Kidney tubule cell (primary cell): ENCODE data around the gene CCDC27.

Experiments
- DNase-seq: peaks from one replicate; pipeline ENCODE4 v3.0.0-alpha.2; 2018; ENCODE audit warnings: low spot score

Gene CCDC27

DNA sequence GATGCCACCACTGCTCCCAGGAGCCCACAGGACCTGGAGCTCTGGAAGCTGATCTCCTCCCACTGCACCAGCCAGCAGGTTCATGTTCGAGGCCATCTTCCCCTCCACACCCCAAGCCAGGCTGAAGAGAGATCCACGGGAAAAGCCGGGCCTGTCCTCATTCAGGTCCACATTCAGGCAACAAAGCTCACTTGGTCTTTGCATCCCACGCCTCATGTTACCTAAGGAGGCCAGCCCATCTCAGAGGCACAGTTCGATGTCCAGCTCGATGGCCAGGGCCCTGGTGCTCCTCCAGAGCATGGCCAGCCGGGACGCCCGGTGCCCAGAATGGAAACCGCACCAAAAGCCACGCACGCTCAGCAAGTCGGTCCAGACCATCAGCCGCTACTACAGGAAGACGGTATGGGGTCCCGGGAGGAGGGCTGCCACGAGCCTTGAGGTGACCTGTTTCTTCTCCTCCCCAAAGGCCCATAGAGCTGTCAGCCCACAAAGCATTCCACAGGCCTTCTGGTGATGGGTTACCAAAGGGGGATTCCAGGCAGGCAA lies at the start of gene CCDC27:
Gene CCDC27, plus strand, starts transcription at position 51 of the 546 bp plus-strand sequence. Its CDS starts 32 bp downstream, at position 83.
- DNase-seq = no peak

DNA sequence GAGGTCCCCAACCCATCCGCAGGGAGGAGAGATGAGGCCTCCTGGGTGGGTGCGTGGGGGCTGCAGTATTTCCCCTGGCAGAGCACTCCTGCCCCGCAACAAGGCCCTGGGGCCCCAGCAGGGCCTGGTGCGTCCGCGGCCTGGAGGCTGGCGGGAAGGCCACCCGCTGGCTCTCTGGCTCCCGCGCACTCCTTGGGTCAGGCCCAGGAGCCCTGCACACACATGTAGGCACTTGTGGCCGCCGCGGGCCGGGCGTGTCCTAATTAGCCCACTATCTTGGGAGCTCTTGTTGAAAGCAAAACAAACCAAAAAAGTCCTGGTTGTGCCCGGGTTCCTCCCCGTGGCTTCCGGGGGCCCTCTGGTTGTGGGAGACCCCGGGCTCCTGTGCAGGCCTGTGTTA lies 49.7 kb upstream of the CCDC27 start:
- DNase-seq = no peak

DNA sequence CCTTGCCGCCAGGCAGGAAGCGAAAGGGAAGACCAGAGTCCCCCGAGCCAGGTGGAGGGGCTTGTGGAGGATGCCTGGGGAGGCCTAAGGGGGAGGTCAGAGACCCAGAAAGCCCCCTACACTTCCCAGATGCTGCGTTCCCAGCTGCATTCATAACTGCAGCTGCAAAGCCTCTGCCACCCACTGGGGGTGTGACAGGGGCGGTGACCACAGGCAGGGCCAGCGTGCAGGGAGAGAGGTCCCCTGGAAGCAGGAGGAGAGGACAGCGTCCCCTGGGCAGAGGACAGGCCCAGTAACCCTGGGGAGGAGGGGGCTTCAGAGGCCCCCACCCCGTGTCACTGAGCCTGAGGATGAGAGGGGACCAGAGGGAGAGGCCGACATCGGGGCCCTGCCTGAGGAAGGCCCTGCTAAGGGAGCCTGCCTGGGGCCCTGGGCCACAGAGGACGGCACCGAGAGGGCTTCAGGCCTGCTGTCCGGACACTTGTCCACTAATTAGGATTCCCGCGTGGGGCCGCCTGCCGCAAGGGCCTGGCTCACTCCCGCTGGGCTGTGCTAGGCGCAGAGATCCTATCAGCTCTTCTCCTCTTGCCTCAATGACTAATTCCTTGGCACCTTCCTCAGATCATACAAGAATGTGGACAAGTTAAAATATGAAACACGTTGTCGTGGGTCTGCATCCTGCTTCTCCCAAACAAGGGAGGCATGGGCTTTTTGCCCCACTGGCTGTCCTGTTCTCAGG lies 49.1 kb upstream of the CCDC27 start:
- no peak for DNase-seq

GRCh38 chr1:3703786-3704371 lies 48.4 kb upstream of the CCDC27 start:
- no peak for DNase-seq

- DNase-seq = no peak
These were observed 46.8 kb upstream of the CCDC27 start for GRCh38 chr1:3705341-3705950.

DNA sequence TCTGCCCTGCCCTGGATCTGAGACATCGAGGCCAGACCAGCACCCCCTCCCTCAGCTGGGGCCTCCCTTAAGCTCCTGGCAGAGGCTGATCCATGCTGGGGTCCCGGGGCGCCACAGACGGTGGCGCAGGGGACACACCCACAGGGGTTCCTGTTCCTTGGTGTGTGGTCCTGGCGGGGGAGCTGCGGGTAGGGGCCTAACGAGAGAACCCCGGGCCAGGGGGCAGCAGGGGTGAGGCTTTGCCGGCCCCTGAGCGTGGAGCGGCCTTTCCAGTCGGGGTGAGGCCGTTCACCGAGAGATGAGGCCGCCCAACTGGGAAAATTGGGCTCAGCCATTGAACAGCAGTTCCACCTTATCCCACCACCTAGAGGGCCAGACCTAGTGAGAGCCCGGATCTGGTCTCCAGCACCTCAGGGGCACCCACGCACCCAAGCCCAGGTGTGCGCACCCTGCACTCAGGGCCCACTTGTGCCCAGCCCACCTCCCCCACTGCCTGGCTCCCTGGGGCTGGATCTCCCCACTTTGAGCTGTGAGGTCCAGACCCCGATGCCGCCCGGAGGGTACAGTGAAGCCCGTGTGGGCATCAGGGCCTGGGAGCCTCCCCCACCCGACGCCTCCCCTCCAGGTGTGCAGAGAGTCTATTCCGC lies 45.5 kb upstream of the CCDC27 start:
- DNase-seq = no peak

DNA sequence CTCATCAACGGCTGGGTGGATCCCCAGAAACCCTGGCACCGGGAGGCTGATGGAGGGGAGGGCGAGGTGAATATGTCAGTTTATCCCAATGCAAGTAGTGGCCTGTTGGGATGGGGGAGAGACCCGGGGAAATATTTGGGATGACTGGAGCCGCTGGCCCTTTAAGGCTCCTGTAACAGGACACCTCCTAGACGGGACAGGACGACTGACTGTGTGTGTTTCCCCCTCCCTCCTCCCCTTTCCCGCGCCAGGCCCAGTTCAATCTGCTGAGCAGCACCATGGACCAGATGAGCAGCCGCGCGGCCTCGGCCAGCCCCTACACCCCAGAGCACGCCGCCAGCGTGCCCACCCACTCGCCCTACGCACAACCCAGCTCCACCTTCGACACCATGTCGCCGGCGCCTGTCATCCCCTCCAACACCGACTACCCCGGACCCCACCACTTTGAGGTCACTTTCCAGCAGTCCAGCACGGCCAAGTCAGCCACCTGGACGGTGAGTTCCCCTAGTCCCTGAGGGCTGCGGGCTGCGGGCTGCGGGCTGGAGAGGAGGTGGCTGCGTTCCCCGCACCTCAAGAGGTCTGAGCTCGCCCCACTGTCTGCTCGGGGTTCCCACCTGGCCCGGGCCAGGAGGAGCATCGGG lies 44.8 kb upstream of the CCDC27 start:
- DNase-seq = no peak

DNA sequence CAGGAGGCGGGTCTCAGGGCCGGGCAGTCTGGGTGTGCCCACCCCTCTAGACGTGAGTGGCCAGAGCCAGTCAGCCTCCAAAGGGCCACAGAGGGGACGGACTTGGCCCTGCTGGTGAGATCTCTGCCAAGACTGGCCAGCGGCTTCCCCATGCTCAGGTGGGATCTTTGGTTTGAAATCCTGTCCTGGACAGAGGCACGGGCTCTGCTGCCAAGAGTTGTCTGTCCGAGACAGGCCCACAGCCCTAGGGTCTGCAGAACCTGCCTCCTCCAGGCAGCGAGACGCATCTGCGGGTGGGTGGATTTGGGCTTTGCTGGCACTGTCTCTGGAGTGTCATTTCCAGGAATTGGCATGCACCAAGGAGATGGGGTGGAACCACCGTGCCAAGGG lies 44.3 kb upstream of the CCDC27 start:
- no peak for DNase-seq

- DNase-seq = no peak
These were observed 43.5 kb upstream of the CCDC27 start for GRCh38 chr1:3708791-3709190.

GRCh38 chr1:3710251-3710650 lies 42.0 kb upstream of the CCDC27 start:
- no peak for DNase-seq

- DNase-seq = no peak
These were observed 40.9 kb upstream of the CCDC27 start for GRCh38 chr1:3711381-3711779.

DNA sequence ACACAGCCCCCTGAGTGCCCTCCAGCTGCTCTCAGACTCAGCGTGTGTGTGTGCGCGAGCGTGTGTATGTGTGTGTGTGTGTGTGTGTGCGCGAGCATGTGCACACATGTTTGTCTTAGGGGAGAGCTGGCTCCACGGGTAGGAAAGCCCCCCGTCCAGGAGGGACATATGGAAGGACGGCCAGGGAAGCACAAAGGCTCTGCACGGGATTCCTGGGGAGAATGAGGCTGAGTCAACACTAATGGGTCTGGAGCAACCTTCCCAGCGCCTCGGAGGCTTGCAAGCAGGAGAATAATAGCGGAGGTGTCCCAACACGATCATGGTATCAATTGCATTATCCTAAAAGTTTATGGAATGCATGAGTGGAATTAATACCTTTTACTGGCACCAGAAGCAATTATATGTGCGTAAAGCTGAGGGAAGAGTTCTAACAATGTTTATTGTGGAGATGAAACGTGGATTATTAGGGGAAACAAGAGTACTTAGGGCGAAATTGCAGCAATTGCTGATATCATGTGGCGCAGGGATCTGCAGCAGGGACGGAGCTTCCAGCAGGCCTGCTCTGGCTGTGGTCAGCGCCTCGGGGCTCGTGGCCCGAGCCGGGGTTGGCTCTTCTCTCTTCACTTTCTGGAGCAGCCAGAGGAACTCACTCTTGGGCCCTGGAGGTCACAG lies 40.3 kb upstream of the CCDC27 start:
- no peak for DNase-seq

DNA sequence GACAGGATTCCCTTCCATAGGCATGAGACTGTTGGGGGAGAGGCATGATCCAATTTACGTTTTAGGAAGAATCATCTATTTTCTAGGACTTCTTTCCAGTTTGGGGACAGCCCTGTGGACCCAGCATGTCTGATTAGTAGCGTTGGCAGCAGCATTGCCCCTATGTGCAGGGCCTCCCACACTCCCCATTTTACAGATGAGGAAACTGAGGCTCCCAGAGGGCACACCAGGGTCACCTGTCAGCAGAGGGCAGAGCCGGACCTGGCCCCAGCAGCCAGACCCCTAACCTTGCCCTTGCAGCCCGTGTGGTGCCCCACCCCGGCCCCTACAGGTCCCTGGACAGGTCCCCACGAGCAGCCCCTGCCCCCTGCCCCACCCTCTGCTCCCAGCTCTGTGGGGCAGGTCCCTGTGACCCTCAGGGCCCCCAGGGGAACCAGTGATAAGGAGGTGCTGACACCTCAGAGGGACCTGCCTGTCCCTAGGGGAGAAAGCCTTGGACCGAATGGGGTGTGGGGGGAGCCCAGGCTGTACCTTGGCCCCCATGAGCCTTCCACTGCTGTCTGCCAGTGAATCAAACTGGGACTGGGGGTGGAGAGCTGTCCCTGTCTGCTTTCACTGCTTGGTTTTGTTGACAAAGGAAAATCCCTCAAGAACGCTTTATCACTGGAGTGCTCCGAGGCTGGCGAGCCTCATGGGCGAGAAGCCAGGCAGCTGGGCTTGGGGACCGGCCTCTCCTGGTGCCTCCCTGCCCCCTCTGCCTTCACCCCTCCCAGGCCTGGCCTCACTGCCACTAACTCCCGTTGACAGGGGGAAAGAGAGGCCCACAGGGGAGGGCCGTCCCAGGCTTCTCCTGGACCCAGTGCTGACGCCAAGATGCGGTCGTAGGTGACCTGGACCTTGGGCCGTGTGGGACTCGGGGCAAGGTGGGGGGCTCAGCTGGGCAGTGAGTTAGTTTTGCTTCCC lies 39.4 kb upstream of the CCDC27 start:
- no peak for DNase-seq

- DNase-seq = no peak
These were observed 38.4 kb upstream of the CCDC27 start for GRCh38 chr1:3713840-3714239.

DNA sequence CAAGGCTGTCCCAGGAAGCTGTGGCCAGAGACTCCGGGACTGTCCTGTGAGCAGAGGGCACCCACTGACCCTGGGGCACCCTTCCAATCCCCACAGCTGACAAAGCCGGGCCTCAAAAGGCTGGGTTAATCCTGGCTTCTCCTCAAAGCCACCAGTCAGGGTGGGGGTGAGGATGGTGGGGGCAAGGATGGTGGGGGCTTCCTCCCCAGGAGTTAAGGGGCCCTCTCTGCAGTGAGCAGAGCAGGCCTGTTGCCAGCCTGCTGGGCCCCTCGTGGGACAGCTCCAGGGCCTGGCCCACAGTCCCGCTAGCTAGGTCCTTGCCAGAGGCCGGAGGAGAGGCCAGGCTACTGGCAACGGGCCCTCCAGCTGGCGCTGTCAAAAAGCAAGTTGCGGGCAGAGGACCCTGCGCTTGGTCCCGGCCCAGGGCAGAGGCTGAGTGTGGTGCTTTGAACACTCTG lies 37.9 kb upstream of the CCDC27 start:
- no peak for DNase-seq

DNA sequence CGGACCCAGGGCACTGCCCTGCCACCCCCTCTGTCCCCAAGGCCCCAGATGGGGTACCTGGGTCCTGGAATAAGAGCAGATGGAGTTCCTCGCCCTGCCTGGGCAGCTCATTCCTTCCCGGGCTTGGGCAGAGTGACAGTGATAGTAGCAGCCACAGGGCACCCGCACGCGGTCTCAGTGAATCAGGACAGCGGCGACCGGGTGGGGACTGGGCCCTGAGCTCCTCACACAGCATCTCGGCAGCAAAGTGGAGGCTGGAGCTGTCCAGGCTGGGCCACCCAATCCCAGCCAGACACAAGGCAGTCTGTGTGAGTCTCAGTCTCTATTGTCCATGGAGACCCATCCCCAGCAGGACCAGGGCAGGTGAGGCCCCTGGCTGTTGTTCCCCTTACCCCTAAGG lies 37.4 kb upstream of the CCDC27 start:
- DNase-seq = no peak

- DNase-seq = no peak
These were observed 35.9 kb upstream of the CCDC27 start for GRCh38 chr1:3716351-3716750.

DNA sequence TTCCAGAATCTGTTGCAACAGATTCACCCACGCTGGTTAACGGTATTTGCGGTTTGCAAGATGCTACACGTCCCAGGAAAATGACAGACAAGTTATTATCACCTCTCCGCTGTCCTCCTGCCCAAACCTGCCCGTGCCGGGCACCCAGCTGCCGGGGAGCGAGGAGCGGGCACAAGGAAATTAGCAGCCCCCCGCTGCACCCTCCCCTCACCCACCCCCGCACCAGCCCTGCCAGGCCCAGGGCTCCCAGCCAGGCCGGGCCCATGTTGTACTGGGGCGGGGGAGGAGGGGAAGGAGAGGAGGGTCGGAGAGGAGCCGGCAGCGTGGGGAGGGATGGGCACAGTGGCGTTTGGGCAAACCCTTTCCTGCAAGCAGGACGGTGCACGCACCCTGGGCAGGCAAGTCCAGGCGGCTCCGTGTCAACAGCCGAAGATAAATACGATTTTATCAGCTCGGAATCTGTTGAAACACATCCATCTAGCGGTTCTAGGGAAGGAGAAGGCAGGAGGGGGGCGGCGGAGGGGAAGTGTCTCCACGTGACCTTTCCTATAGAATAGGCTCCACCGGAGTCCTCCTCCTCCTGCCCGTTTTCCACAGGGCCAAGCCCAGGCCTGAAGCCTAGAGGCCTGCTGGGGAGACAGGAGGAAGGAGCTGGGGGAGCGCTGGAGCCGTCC lies 35.1 kb upstream of the CCDC27 start:
- no peak for DNase-seq

DNA sequence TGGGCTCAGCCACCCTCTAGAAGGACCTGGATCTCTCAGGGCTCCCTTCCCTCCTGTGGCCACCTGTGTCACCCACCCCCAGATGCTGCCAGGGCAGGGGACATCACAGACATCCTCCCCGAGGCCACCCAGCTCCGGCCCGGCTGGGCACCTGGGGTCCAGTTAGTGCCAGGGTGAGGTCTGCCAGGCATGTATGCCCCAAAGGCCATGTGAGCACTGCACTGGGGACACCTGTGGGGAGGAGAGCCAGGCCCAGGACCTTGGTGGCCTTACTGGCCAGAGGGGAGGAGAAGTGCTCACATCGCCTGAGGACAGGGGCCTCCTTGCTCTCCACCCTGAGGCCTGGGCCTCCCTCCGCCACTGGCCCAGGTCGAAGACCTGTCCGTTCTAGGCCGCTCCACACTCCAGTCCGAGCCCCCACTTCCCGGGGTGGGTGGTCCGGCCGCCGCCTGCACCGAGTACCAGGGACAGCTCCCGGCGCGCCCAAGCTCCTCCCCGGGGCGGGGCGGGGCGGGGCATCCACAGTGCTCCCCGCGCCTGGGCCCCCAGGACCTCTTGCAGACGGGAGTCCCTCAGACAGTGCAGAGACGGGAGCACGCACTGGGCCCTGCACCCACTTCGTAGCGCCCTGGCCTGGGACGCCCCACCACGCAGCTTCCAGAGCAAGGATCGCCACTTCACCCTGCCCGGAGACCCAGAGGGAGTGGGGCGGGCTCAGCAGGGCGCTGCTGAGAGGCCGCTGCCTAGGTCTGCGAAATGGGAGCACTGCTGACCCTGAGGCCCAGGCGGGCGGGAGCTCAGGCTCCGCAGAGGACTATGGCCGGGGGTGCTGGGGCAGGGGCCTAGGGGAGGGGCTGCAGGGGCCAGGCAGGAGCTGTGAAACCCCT lies 34.3 kb upstream of the CCDC27 start:
- no peak for DNase-seq
